GM10248 (cell line): ENCODE results near the gene CTSE.

Experiments used
- CTCF ChIA-PET: fragments of 300-600 bp; sonication (Branson Sonifier 250); formaldehyde crosslinking; extraction: SDS; loops from one replicate; lab custom pipeline; 2021; ENCODE audit warnings: antibody characterized with exemption; lab: Yijun Ruan, JAX
- POLR2A ChIA-PET: fragments of 350-650 bp; sonication (Branson Sonifier 250); formaldehyde crosslinking; extraction: SDS; loops from one replicate; lab custom pipeline; 2020; ENCODE audit warnings: antibody characterized with exemption; lab: Yijun Ruan, JAX
- DNase-seq: peaks from one replicate; pipeline ENCODE4 v3.0.0; 2012; ENCODE audit errors: extremely low spot score
- CTCF ChIP-seq: IDR thresholded peaks from 2 replicates; pipeline ENCODE4 v1.5.1; 2012; ENCODE audit warnings: mild to moderate bottlenecking, low read depth; ENCODE audit errors: extremely low read depth, missing control alignments, control extremely low read depth

The CTSE gene

GRCh38 chr1:206035027-206035426 is 11.3 kb upstream of the CTSE start:
- CTCF ChIA-PET = interaction anchor here (0.8 to 11.2 kb wide), 5 partner anchors 10 to 85 kb away, joined by 3 to 211 read pairs (median 4); no protein-coding TSS in a partner anchor
- no peak for TF ChIP-seq CTCF
- DNase-seq = no peak
- POLR2A ChIA-PET = interaction anchor here (0.6 kb wide), 1 partner anchor 61 kb away, joined by 5 read pairs; no protein-coding TSS in a partner anchor

- no peak for DNase-seq
- ChIA-PET CTCF (interaction anchor here (1.0 to 11.2 kb wide), 11 partner anchors 13 to 113 kb away, joined by 3 to 211 read pairs (median 4); no protein-coding TSS in a partner anchor), POLR2A (no interaction called here)
- no peak for TF ChIP-seq CTCF
These were observed 8.9 kb upstream of the CTSE start for GRCh38 chr1:206032380-206033140.

- peak; percentile 92 for TF ChIP-seq CTCF
- ChIA-PET POLR2A (no interaction called here), CTCF (interaction anchor here (0.9 to 11.2 kb wide), 26 partner anchors 9 to 438 kb away, joined by 3 to 211 read pairs (median 7); no protein-coding TSS in a partner anchor)
- peak; percentile 62 for DNase-seq
These were observed 7.0 kb upstream of the CTSE start for GRCh38 chr1:206030714-206031113.

GRCh38 chr1:206030191-206030590 is 6.5 kb upstream of the CTSE start:
- CTCF ChIA-PET = interaction anchor here (0.9 to 11.2 kb wide), 25 partner anchors 9 to 438 kb away, joined by 3 to 211 read pairs (median 7); partner anchors contain the start of gene RAB7B
- no peak for DNase-seq
- no peak for TF ChIP-seq CTCF
- POLR2A ChIA-PET = no interaction called here

- no peak for DNase-seq
- ChIA-PET CTCF (interaction anchor here (0.8 to 11.2 kb wide), 17 partner anchors 10 to 437 kb away, joined by 3 to 211 read pairs (median 8); partner anchors contain the start of gene RAB7B), POLR2A (no interaction called here)
- no peak for TF ChIP-seq CTCF
These were observed 5.8 kb upstream of the CTSE start for GRCh38 chr1:206029484-206029883.

- POLR2A ChIA-PET = no interaction called here
- no peak for TF ChIP-seq CTCF
- CTCF ChIA-PET = interaction anchor here (1.9 to 4.7 kb wide), 4 partner anchors 10 to 81 kb away, joined by 4 to 22 read pairs (median 7); no protein-coding TSS in a partner anchor
- DNase-seq = no peak
These were observed 1.7 kb upstream of the CTSE start for GRCh38 chr1:206025283-206025820.
